HG02610 (cell line): Measurements from ENCODE around the gene WEE2.

Experiments used
- ATAC-seq: cut with Tn5 transposase; IDR thresholded peaks from one replicate; pipeline ENCODE4 v1.9.1; 2021; ENCODE audit warnings: mild to moderate bottlenecking, moderate library complexity; ENCODE audit not compliant: unreplicated experiment

Gene WEE2

DNA sequence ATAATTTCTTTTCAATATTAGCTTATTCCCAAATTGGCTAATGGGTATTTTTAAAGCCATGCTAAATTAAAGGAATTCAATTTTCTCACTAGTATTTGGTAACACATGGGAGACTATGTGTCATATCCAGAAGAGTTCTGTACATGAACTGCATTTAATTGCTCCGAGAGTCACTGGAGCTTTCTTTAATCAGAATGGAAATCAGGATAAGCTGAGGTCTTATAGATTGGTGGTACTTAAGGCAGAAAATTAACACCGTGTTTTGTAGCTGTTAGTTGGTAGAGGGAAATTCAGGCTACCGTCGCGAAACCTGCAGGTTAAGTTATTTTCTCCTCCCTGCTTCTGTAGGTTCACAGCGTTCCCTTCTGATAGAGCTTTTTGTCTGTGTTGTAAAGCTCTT is at the start of gene WEE2:
WEE2 (plus strand) TSS at position 3 of the 400 bp plus-strand sequence. CDS start 406 bp downstream, outside the sequence.
- no peak for ATAC-seq

DNA sequence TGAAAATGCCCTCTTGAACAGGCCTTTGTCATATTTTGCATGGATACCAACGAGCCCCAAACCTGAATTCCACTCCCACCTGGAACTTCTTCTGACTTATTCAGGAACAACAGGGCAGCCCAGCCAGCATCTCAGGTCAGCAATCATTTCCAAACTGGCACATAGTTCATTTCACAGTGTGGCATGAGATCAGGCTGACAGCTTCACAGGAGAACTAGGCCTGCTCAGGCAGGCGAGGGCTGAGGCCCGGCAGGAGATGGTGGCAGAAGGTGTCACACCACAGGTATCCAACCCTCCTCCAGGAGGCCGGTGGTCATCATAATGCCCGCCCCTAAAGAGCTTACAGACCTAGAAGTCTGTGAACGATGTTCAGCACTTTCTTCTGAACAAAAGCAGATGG is 48.7 kb upstream of the WEE2 start:
- ATAC-seq, result no peak

DNA sequence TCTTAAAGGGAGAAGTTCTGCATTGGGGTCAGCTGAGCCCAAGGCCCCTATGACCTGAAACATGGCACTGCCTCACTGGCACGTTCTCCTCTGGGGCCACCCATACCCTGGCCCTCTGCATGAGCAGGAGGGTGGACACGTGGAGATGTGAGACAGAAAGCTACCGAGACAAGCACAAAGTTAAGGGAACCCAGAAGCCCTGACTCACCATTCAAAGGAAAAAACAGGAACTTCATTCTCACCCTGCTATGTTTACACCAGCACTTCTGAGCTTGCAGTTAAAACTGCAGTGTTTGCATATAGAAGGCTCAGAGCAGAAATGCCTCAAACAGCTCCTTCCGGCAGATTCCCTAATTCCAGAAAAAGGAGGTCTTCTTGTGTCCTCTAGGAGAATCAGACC is 47.9 kb upstream of the WEE2 start:
- ATAC-seq, result no peak

DNA sequence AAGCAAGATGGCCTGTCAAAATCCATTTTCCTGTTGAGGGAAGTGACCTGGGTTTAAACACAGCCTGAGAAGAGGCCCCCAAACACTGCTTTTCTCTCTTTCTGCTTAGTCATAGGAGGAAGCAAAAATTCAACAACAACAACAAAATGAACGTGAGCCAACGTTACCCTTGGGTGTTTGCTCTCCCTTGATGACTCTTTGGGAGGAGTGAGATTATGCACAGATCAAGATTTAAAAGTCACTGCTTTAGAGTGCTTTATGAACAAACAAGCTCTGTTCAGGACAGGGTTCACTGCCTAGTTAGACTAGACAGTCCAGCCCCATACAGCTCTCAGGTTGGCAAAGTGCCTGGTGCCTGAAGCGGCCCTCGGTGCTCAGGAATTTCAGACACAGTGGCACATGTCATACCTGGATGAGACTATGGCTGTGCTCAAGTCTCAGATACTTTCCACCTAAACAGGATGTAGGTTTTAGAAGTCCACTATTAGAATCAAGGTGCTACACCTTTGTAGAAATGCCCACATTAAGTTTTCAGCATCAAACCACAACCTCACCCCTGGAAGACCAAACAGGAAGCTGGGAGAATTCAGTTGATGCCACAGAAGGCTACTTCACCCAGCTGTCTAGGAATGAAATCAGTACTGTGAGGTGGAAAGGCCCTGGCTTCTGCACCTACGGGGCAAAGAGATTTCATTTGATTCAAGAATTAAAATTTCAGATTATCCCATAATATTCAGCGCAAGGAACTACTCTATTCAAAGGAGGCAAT is 44.9 kb upstream of the WEE2 start:
- no peak for ATAC-seq

DNA sequence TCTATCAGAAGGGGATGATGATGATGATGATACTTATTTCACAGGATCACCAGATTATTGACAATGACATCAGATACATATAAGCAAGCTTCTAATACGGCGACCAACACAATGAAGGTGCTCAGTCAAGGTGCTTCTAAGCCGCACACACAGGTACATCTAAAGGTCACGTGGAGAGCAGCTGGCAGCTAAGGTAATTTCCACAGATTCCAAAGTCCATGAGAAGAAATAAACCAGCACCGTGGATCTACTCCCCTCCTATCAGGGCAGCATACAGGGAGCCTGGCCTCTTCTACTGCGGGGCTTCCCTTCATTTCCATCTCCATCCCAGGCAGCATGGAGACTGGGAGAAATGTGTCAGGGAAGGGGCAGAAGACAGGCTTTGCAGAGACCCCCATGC is 43.7 kb upstream of the WEE2 start:
- no peak for ATAC-seq

DNA sequence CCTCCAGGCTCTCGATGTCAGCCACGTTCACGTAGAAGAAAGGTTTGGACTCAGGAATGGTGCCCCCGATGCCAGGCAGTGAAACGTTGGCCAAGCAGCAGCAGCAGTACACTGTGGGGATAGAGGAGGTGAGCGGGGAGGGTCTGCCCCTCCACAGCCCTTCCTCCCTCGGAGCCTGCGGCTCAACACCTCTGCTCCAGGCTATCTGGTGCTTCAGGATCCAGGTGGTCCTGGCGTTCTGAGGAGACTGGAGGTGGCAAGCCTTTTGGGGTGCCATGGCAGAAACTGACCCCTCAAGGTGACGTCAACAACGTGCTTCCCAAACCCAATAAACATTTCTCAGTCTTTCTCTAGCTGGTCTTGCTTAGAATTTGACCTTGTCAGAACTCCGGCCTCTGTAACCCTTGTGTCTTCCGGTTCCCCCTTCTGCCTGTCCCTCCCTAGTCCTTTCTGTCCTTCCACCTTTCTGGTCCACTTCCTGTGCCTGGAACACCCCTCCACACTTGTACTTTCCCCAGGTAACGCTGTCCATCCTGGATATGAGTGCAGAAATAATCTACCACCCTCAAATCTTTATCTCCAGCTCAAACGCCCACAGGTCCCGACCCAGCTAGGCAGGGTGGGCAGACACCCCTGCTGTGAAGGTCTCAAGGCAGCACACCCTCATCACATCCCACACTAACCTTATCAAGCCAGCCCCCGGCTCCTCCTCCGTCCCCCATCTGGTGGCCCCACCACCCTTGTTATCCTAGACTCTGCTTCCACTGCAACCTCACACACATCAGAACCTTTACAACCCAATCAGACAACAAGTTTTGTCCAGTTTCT is 42.7 kb upstream of the WEE2 start:
- no peak for ATAC-seq

DNA sequence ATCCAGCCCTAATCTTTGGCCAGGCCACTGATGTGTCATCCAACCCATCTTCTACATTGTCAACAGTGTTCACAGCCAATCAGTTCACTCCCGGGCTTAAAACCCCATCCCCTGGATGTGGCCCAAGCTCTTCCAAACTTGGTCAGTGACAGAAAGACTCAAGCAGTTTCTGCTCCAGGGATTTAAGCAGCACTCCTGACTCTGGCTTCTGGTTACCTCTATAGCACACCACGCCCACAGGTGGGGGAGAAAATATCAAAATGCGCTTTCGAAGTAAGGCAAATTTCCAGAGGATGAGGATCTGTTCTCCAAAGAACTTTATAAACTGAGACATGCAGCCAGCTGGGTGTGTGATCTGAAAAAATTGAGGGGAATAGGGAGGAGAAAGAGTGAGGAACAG is 42.1 kb upstream of the WEE2 start:
- ATAC-seq, result no peak

DNA sequence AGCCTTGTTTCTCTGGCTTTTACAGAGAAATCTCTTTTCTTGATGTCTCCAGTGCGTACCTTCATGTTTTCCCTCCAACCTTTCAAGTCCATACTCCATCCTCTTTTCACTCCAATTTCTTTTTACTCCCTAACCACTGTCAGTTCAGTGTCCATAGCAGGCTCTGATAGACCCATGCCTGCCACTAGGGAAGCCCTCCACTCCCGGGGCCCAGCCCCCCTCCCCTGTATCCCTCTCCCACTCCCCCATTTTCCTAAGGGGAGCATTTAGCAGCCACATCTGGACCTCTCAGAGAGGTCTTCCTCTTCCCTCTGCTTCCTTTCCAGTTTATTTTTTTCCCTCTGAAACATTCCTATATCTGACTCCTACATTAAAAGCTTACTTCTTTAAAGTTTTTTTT is 39.3 kb upstream of the WEE2 start:
- ATAC-seq, result no peak

DNA sequence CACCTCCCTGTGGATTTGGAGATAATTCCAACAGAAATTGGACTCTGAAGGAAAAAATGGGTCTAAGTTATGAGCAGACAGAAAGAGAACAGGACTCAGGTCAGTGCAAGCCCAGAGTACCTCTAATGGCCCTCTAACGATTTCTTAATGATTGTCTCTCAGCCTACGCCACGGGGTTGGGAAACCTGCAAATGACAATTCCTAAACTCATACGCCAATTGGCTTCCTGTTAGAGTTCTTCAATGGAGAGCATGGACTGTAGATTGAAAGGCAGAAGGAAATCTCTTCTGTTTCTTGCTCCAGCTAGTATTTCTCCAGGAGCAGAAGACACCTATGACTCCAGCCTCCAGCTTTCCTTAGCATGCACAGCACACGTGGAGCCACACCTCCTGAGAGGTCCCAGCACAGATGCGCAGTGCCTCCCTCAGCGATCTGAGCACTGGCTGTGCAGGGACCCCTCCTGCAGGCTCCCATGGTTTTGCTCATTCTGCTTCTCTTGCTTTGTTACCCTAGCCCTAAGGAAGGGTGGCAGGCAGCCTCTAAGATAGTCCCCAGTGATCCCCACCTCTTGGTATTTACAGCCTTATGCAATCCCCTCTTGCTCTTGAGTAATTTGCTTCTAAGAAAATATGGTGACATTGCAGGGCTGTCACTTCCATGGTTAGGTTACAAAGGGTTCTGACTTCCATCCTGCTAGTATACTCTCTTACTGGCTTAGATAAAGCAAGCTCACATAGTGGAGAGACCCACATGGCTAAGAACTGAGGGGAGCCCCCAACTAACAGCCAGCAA is 36.3 kb upstream of the WEE2 start:
- no peak for ATAC-seq

DNA sequence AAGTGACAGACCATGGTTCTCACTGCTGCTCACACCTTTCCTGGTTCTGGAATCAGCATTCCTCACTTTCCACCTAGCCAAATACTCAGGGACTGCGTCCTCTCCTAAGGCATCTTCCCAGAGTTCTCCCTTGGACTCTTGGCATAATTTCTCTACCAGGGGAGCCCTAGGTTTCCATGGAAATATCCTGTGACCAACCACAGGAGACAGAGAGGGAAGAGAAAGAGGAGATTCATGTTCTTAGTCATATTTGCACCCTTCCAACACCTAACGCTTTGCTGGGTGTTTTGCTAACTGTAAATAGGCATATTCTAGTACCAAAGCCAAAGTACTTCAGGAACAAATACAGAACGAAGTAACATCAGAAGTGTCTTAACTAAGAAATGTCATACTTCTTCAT is 34.8 kb upstream of the WEE2 start:
- no peak for ATAC-seq

DNA sequence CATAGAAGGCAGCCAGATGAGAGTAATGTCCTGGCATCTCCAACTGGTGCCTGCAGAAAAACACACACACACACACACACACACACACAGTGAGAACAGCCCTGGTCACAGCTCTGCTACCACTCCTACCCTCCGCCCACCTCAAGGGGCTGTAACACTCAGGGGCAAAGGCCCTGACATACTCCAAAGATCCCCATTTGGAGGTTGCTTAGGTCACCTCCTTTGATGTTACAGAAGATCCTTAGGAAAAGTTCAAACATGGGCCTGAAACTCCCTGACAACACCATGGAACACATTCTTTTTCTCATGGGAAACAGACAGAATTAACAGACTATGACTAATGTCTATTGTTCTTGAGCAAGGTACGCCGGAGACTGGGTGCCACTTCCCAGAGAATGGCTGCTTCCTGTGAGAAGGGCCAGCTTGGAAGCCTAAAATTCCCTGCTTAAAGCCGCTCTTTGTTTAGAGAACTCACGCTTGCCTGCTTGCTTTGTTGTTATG is 33.9 kb upstream of the WEE2 start:
- ATAC-seq, result no peak

DNA sequence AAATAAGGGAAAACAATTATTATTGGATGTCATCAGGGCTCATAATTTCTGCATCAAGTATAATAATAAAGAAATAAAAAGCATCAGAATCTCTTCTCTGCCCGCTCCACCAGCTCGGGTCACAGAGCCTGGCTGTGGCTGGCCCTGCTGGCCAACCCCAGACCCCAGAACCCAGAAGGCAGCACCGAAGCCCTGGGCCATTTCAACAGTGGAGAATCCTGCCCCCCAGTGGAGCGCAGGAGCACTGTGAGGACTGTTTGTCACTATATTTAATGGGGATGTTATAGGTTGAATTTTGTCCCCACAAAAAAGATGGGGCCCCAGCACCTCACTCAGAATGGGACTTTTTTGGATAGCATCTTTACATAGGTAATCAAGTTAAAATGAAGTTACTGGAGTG is 33.5 kb upstream of the WEE2 start:
- ATAC-seq, result no peak

DNA sequence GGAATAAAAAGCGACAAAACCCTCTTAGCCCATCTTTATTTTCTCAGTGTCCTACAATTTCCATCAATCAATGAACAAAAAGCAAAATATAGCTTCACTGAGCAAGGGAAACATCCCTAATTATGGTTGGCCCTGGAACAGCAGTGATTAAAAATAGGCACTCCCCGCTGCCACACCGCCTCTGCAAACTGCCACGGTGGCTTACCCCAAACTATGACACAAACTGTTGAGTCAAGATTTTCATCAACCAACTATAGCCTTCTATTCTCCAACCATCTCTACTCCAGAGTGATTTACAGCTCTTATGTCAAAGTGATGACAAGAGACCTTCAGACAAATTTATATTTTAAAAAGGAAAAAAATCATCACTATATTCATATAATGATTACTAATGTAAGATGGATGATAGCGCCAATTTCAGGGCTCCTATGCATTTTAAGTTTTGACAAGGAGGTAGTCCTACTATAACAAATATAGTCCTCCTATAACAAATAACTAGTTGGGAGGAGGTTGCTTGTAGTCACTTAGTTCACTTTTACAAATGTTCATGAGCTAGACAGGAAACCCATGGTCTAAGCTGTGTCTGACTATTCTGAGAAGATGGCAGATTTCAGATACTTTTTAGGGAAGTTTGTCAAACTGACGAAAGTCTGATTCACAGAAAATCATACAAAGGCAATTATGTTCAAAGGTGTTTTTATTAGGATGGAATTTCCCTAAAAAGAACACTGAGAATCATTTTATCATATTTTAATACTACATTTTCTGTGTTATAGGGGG is 32.5 kb upstream of the WEE2 start:
- ATAC-seq, result no peak

DNA sequence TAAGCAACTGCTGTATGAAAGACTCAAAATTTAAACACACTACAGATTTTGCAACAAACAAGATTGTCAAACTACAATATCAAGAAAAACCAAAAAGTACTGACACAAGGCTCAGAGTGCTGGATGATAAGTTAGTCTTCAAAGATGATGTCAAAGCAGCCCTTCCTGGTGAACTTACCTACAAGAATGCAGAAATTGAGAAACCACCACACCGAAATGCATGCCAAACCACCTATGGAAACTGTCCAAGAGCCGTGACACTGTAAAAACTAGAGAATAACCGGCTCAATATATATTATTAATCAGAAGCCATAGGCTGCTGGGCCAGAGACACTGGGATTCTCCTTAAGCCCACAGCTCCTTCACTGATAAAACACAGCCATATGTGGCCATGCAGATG is 31.5 kb upstream of the WEE2 start:
- ATAC-seq, result no peak

DNA sequence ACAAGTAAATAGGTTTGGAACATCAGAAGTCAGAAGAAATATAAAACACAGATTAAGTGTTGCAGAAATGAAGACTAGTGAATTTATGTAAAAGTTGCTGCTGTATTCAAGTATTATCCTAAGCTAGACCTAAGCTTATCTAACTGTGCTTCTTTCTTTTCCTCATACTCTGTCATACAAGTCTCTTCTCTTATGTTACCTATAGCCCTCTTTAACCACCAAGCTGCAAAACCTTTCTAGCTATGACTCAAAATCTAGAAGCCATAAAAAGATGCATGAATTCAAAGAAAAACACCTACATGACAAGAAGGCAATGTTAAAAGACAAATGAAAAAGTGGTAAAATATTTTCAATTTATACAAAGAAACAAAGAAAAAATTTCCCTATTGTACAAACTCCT is 29.1 kb upstream of the WEE2 start:
- peak; percentile 91 for ATAC-seq

DNA sequence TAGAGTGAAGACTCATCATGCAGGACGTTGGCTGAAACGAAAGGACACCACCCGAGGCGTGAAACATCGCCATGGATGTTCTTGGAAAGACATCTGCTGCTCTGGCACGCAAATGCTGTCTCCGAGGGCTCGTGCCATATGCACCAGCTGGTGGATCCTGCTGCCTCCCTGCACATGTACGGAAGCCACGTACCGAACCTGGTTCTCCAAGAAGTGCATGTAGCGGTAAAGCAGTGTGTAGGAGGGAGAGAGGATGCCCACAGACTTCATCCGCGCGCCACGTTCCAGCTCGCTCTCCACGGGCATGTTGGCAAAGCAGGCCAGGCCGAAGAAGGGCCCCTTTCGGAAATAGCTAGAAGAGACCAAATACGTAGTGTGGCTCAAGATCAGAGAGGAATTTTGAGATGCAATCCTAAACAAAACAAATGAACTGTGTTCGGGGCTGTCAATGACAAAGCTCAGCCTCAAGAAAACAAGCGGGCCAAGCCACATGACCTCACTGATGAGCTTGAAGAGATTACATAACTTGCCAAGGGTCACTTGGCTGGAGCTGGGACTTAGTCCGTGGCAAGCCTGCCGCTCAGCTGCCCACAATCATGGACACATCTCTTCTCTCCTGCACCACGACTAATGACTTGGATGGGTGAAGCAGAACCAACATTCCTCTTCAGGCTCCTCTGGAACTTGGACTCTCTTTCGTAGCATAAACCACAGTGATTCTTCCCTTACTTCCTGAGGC is 22.7 kb upstream of the WEE2 start:
- no peak for ATAC-seq

DNA sequence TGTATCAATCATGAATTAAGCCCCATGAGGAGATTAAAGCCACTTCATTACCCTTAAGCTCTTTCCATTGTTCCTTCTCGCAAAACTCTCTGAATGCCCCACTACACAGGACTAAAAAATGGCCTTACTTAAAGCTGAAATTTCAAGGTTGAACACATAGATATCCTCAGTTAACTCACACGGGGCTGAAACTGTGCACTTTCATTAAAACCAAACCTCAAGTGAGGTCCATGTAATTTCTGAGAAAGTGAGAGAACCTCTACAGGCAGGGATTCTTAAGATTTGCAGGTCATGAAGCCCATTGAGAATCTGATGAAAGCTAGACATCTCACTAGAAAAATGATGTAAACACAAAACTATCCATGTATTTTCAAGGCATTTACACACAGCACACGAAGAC is 22.1 kb upstream of the WEE2 start:
- no peak for ATAC-seq

DNA sequence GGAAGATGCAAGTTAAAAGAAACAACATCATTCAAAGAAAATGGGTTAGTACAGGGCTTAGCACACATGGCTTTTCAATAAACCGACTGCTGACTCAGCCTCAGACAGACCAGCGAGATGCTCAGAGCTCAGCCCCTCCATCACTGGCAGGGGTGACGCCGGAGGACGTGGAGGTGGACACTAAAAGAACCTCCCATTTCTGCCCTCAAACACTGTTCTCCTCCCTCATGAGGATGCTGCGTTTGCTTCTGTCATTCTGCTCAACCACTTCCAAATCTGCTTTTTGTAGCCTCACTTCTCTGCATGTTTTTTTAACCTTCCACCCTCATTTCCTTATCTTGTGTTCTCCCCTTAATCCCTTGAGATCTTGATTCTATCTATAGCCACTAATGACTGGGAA is 21.5 kb upstream of the WEE2 start:
- no peak for ATAC-seq

DNA sequence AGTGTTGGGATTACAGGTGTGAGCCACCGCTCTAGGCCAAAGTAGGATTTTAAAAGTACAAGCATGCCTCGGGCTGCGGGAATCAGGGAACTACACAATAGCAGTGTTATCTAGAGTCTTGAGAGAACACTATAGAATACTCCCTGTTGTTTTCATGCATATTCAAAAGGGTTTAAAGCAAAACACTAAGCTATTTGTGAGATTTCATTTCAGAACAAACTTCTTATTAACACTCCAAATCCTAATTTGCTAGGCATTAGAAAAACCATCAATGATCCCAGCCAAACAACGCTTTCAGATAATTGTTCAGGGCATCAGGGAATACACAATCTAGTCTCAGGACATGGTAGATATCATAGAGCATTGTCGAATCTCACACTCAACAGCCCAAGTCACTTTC is 20.1 kb upstream of the WEE2 start:
- no peak for ATAC-seq
